ENCODE data around the gene CD248. TPM values are rescaled to one million over a fixed set of nuclear protein-coding genes. Genes with fewer than 3 reads are reported as not detected.

Gene CD248
- total RNA-seq, 1 donor from 2014 or later: 10.0 TPM

- H3K9me3 ChIP-seq: no peaks in the 10 kb centered on the region
- no peak overlapping the region for H3K4me3 ChIP-seq
- ATAC-seq: peak; percentile 11
- intact Hi-C loops (cut with DNase I): no loop called here
- H3K36me3 ChIP-seq: peaks cover 10% of the 10 kb centered on the region
- DNase-seq: no peak
- TF ChIP-seq CTCF (IDR thresholded peaks at IDR 0.05): no peak
- no peak overlapping the region for H3K27ac ChIP-seq
- no peaks in the 10 kb centered on the region for H3K27me3 ChIP-seq
- H3K4me1 ChIP-seq: peaks cover 21% of the 10 kb centered on the region
Observed at GRCh38 chr11:66328031-66328301, 11.1 kb upstream of the CD248 start.

GRCh38 chr11:66327171-66328030, 10.6 kb upstream of the CD248 start:
- intact Hi-C loops (cut with DNase I): no loop called here
- Histone ChIP-seq H3K4me3 (no peak overlapping the region), H3K4me1 (peaks cover 21% of the 10 kb centered on the region), H3K27ac (no peak overlapping the region), H3K9me3 (no peaks in the 10 kb centered on the region), H3K27me3 (no peaks in the 10 kb centered on the region), H3K36me3 (peaks cover 4% of the 10 kb centered on the region)
- DNase-seq (no peak), ATAC-seq (no peak)
- no peak for TF ChIP-seq CTCF (IDR thresholded peaks at IDR 0.05)

- Histone ChIP-seq H3K36me3 (no peaks in the 10 kb centered on the region), H3K4me3 (no peak overlapping the region), H3K4me1 (peaks cover 21% of the 10 kb centered on the region), H3K9me3 (no peaks in the 10 kb centered on the region), H3K27me3 (no peaks in the 10 kb centered on the region), H3K27ac (no peak overlapping the region)
- DNase-seq (no peak), ATAC-seq (no peak)
- intact Hi-C loops (cut with DNase I): no loop called here
- no peak for TF ChIP-seq CTCF (IDR thresholded peaks at IDR 0.05)
Observed at GRCh38 chr11:66326261-66327111, 9.6 kb upstream of the CD248 start.

- no peak overlapping the region for H3K27ac ChIP-seq
- no peaks in the 10 kb centered on the region for H3K27me3 ChIP-seq
- TF ChIP-seq CTCF (IDR thresholded peaks at IDR 0.05): no peak
- no peak for DNase-seq
- H3K36me3 ChIP-seq: no peaks in the 10 kb centered on the region
- no peaks in the 10 kb centered on the region for H3K9me3 ChIP-seq
- no peak overlapping the region for H3K4me3 ChIP-seq
- intact Hi-C loops (cut with DNase I): no loop called here
- ATAC-seq: no peak
- H3K4me1 ChIP-seq: peaks cover 21% of the 10 kb centered on the region
Observed at GRCh38 chr11:66325263-66325671, 8.4 kb upstream of the CD248 start.

- DNase-seq: no peak
- no peaks in the 10 kb centered on the region for H3K9me3 ChIP-seq
- TF ChIP-seq CTCF (IDR thresholded peaks at IDR 0.05): no peak
- no peak for ATAC-seq
- H3K27me3 ChIP-seq: no peaks in the 10 kb centered on the region
- no peaks in the 10 kb centered on the region for H3K36me3 ChIP-seq
- intact Hi-C loops (cut with DNase I): no loop called here
- no peak overlapping the region for H3K4me3 ChIP-seq
- peaks cover 21% of the 10 kb centered on the region for H3K4me1 ChIP-seq
- H3K27ac ChIP-seq: no peak overlapping the region
Observed at GRCh38 chr11:66324664-66325063, 7.8 kb upstream of the CD248 start.
